Erythroblast (primary cell): ENCODE measurements around the gene MT1H.

ENCODE experiments used
- GATA1 ChIP-seq: IDR thresholded peaks from 2 replicates; pipeline ENCODE4 v1.6.1; 2011; ENCODE audit warnings: low read depth, mild to moderate bottlenecking, control low read depth, low read length, moderate library complexity
- POLR2A ChIP-seq: IDR thresholded peaks from 2 replicates; pipeline ENCODE4 v1.6.1; 2011; ENCODE audit warnings: mild to moderate bottlenecking, low read length

GRCh38 chr16:56669005-56669839 is at the start of gene MT1H:
- TF ChIP-seq POLR2A (no peak), GATA1 (no peak)
